K562 (cell line): ENCODE results near the gene SH3TC1. TPM values are rescaled to one million over a fixed set of nuclear protein-coding genes. Genes with fewer than 3 reads are reported as not detected.
A peak's percentile ranks its signal among the peaks of the same experiment; 100 is the strongest.

ENCODE experiments used
- ATAC-seq: fragments of 200-7000 bp; cut with Tn5 transposase; 3 replicates; pipeline ENCODE4 v1.9.1; 2020; ENCODE audit warnings: moderate library complexity
- BruUV-seq: library from RNA; stranded (reverse); fragments of 400-500 nt; replicated peaks from 2 replicates; lab custom pipeline; 2021; lab: Mats Ljungman, UMichigan
- CTCF ChIA-PET: fragments of 300-600 bp; formaldehyde crosslinking; extraction: SDS; loops from one replicate; lab custom pipeline; 2021; ENCODE audit warnings: low intra/inter-chr PET ratio; lab: Yijun Ruan, JAX
- POLR2A ChIA-PET: fragments of 300-600, 350-650 bp; sonication (Branson Sonifier 250); formaldehyde crosslinking; extraction: SDS; loops from one replicate; lab custom pipeline; 2021; ENCODE audit warnings: antibody characterized with exemption, inconsistent platforms; lab: Yijun Ruan, JAX
- DNase-seq, 4 experiments: peaks; one replicate each; pipeline versions ENCODE4 v3.0.0 to v3.0.0-alpha.2; 2011 to 2018; ENCODE audit warnings: low spot score in 3 of 4, mixed read lengths in 3 of 4; ENCODE audit errors: extremely low read depth in 1 of 4
- FAIRE-seq: peaks from 2 replicates; lab custom pipeline; 2011; peaks lifted over from hg19 to GRCh38; lab: Jason Lieb, UNC
- H2AFZ ChIP-seq: 2 replicates; pipeline ENCODE4 v1.6.0; 2011; ENCODE audit warnings: low read depth, low read length, control low read depth, inconsistent platforms
- H3K27ac ChIP-seq: fragments of 200-600 bp; 3 replicates; pipeline ENCODE4 v1.8.0; 2011; ENCODE audit warnings: low read depth, mild to moderate bottlenecking, control low read depth, inconsistent platforms, low read length, moderate library complexity, mixed read lengths; ENCODE audit errors: extremely low read depth
- H3K27me3 ChIP-seq, 2 experiments: fragments of 300-600 bp in 1 of 2; 2 replicates in 1 of 2; 3 replicates in 1 of 2; pipeline versions ENCODE4 v1.6.0 to v1.8.0; 2011; ENCODE audit warnings: inconsistent platforms in 2 of 2, low read length in 2 of 2, mild to moderate bottlenecking in 1 of 2, mixed read lengths in 1 of 2, moderate library complexity in 1 of 2; ENCODE audit not compliant: control insufficient read depth in 2 of 2, insufficient read depth in 2 of 2
- H3K36me3 ChIP-seq: fragments of 300-600 bp; 3 replicates; pipeline ENCODE4 v1.8.0; 2011; ENCODE audit warnings: mild to moderate bottlenecking, low read length, inconsistent platforms; ENCODE audit not compliant: control insufficient read depth, insufficient read depth
- H3K4me1 ChIP-seq, 2 experiments: fragments of 200-600 bp in 1 of 2; replicated peaks in 1 of 2; 2 replicates in 1 of 2; 3 replicates in 1 of 2; pipeline versions ENCODE4 v1.5.1 to v1.8.0; 2011; ENCODE audit warnings: inconsistent platforms in 2 of 2, low read length in 2 of 2, mild to moderate bottlenecking in 1 of 2, mixed read lengths in 1 of 2, moderate library complexity in 1 of 2; ENCODE audit not compliant: control insufficient read depth in 2 of 2, insufficient read depth in 2 of 2
- H3K4me2 ChIP-seq: 2 replicates; pipeline ENCODE4 v1.6.1; 2011; ENCODE audit warnings: low read length, control low read depth, inconsistent platforms, mixed read lengths; ENCODE audit not compliant: insufficient read depth
- H3K4me3 ChIP-seq: fragments of 200-600 bp; sonication (generic), shearing (Covaris generic); 2 replicates; pipeline ENCODE4 v1.5.1; 2016; ENCODE audit warnings: control low read depth, inconsistent platforms
- H3K79me2 ChIP-seq: fragments of 200-600 bp; 3 replicates; pipeline ENCODE4 v1.8.0; 2011; ENCODE audit warnings: low read length, inconsistent platforms; ENCODE audit not compliant: control insufficient read depth, insufficient read depth
- H3K9ac ChIP-seq, 2 experiments: 2 replicates each; pipeline versions ENCODE4 v1.6.0 to v1.6.1; 2011; ENCODE audit warnings: low read depth in 2 of 2, low read length in 2 of 2, control low read depth in 1 of 2, inconsistent platforms in 1 of 2, mild to moderate bottlenecking in 1 of 2, mixed read lengths in 1 of 2; ENCODE audit not compliant: insufficient read depth in 1 of 2
- H3K9me1 ChIP-seq: one replicate; pipeline ENCODE4 v1.6.0; 2011; ENCODE audit warnings: inconsistent platforms, mild to moderate bottlenecking, low read length, moderate library complexity; ENCODE audit not compliant: control insufficient read depth, insufficient read depth
- H3K9me3 ChIP-seq: replicated peaks from 2 replicates; pipeline ENCODE4 v1.5.1; 2011; ENCODE audit warnings: low read depth, low read length, inconsistent platforms; ENCODE audit not compliant: control insufficient read depth, insufficient read depth
- H4K20me1 ChIP-seq: replicated peaks from 2 replicates; pipeline ENCODE4 v1.6.1; 2011; ENCODE audit warnings: low read length, inconsistent platforms, mixed read lengths; ENCODE audit not compliant: control insufficient read depth, insufficient read depth
- C11orf30 ChIP-seq: fragments of 450-650 bp; IDR thresholded peaks from 2 replicates; pipeline ENCODE4 v1.6.1; 2016; ENCODE audit warnings: low read depth, mild to moderate bottlenecking
- POLR2H ChIP-seq: IDR thresholded peaks from 2 replicates; pipeline ENCODE4 v1.6.1; 2016; ENCODE audit warnings: missing genetic modification characterization, low read depth, mild to moderate bottlenecking, control low read depth, missing compliant biosample characterization, moderate library complexity
- SETDB1 ChIP-seq: IDR thresholded peaks from one replicate; pipeline ENCODE4 v1.6.1; 2012; ENCODE audit warnings: low read length, control low read depth, inconsistent platforms
- SMARCB1 ChIP-seq: IDR thresholded peaks from 2 replicates; pipeline ENCODE4 v1.6.1; 2011; ENCODE audit warnings: improper control_type of control experiment, low read depth; ENCODE audit not compliant: insufficient read length
- WGBS: fragments of 100-300 bp; shearing (Covaris generic); methylation state at CpG from one replicate; pipeline ENCODE4 v1.1.6; 2016; ENCODE audit warnings: low coverage, mixed read lengths; ENCODE audit not compliant: insufficient coverage; ENCODE audit errors: missing lambda C conversion rate; 5-methylcytosine and 5-hydroxymethylcytosine counted together
- in situ Hi-C: fragments of 300-500 bp; cut with MboI; formaldehyde crosslinking; loops from 4 replicates; pipeline ENCODE4 v1.15.0; 2018; ENCODE audit warnings: inconsistent platforms, mixed read lengths
- intact Hi-C: fragments of 100-400 bp; cut with micrococcal nuclease; formaldehyde crosslinking; loops from 2 replicates; pipeline ENCODE4 v1.14.2; 2022
- polyA plus RNA-seq, 8 experiments: library from polyadenylated mRNA; depleted of rRNA in 4 of 8; stranded (reverse) in 5 of 8; unstranded in 3 of 8; fragments of >200 nt; fragmentation: Nextera tagmentation in 2 of 8; fragmentation: Illumina TruSeq in 1 of 8; extraction: Ambion mirVana in 2 of 8; extraction: Trizol in 1 of 8; gene quantifications; 2 replicates each; pipeline versions ENCODE4 v1.2.1 to v1.2.3, GENCODE V29; 2011 to 2014; ENCODE audit warnings: inconsistent platforms in 1 of 8, missing spikeins in 1 of 8
- total RNA-seq, 7 experiments: library from RNA; depleted of rRNA in 6 of 7; stranded (reverse); fragments of >200 nt in 6 of 7; fragmentation: Illumina TruSeq in 2 of 7; extraction: Trizol in 2 of 7; gene quantifications; 2 replicates each; pipeline versions ENCODE4 v1.2.1 to v1.2.3, GENCODE V29; 2011 to 2021; ENCODE audit warnings: low replicate concordance in 1 of 7
- TF ChIP-seq, protein P1 (sequence below): sonication (generic); formaldehyde crosslinking; IDR thresholded peaks from 2 replicates; pipeline ENCODE4 v1.8.0; 2022; ENCODE audit warnings: mild to moderate bottlenecking, missing genetic modification reagents
- TF ChIP-seq, protein P2 (sequence below), 2 experiments: fragments of 150-350 bp in 1 of 2; IDR thresholded peaks; 2 replicates each; pipeline ENCODE4 v1.6.1; 2012 to 2016; ENCODE audit warnings: low read depth in 2 of 2, low read length in 2 of 2, mild to moderate bottlenecking in 1 of 2, moderate library complexity in 1 of 2
- TF ChIP-seq, protein P3 (sequence below): fragments of 250-450 bp; sonication (Bioruptor Pico); IDR thresholded peaks from 2 replicates; pipeline ENCODE4 v1.4.0; 2020; ENCODE audit warnings: mild to moderate bottlenecking, moderate library complexity, borderline replicate concordance

The SH3TC1 gene
- total and polyA plus RNA-seq, 9 of the 15 experiments (the other 6 are each of a cell fraction or from before 2014, with no cell fraction given) = 0.04 to 2.1 (median 0.48) TPM; not detected in 1

DNA sequence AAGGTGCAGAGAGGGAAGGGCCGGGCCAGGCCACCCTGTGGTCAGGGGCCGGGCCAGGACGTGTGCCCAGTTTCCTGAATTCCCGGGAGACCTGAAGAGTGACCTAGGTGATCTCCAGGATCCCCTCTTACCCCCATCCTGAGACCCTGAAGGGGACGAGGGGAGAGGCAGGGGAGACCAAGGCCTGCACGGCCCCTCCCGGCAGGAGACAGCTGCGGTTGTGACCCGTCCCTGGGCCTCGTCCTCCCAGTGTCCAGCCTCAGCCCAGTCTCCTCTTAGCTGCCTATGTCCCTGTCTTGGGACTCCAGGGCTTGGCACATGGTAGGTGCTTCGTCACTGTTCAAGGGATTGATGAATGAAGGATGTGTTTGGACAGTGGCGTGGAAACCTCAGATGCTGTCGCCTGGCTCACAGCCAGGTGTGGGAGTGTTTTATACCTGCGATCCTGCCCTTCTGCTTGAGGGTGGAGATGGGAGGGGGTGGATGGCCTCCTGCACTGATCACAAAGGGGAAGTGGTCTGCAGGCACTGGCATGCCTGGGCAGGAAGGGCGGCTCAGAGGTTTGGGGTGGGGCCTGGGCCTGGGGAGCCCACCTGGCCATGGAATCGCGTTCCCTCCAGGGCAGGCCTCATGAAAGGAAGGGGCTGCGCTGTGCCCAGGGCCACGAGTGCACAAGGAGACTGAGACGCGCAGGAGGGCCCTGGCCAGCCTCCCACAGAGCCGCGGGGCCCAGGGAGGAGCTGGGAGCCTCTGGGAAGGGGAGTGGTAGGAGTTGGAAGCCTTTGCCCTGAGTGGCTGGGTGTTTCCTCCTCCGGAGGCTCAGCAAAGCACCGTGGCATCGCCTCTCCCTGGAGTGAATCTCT is 6.9 kb downstream of the SH3TC1 start (continued):
- TF ChIP-seq, protein P1, sequence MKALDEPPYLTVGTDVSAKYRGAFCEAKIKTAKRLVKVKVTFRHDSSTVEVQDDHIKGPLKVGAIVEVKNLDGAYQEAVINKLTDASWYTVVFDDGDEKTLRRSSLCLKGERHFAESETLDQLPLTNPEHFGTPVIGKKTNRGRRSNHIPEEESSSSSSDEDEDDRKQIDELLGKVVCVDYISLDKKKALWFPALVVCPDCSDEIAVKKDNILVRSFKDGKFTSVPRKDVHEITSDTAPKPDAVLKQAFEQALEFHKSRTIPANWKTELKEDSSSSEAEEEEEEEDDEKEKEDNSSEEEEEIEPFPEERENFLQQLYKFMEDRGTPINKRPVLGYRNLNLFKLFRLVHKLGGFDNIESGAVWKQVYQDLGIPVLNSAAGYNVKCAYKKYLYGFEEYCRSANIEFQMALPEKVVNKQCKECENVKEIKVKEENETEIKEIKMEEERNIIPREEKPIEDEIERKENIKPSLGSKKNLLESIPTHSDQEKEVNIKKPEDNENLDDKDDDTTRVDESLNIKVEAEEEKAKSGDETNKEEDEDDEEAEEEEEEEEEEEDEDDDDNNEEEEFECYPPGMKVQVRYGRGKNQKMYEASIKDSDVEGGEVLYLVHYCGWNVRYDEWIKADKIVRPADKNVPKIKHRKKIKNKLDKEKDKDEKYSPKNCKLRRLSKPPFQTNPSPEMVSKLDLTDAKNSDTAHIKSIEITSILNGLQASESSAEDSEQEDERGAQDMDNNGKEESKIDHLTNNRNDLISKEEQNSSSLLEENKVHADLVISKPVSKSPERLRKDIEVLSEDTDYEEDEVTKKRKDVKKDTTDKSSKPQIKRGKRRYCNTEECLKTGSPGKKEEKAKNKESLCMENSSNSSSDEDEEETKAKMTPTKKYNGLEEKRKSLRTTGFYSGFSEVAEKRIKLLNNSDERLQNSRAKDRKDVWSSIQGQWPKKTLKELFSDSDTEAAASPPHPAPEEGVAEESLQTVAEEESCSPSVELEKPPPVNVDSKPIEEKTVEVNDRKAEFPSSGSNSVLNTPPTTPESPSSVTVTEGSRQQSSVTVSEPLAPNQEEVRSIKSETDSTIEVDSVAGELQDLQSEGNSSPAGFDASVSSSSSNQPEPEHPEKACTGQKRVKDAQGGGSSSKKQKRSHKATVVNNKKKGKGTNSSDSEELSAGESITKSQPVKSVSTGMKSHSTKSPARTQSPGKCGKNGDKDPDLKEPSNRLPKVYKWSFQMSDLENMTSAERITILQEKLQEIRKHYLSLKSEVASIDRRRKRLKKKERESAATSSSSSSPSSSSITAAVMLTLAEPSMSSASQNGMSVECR (CRISPR knock-in tag) = 0 out of 2 replicates have a peak, but pooled peaks have one; percentile 28

DNA sequence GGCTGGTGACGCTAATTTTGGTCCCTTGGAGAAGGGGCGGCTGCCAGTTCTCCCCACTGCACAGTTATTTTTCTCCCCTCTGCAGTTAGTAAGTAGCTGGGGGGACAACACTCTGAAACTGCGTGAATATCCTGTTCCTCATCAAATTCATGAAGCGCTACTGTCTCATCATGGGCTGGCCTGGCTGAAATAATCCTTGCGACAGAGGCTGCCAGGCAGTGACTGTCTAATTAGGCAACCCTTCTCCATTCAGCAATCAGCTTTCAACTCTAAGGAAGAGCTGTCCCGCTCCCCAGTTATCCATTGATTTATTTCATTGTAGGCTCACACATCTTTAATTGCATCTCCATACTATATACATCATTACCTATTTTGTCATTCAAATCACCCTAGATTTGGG is 8.2 kb downstream of the SH3TC1 start:
- FAIRE-seq (no peak), ATAC-seq (no peak), DNase-seq (no peak)
- in situ Hi-C loops (no loop called here), intact Hi-C loops (no loop called here)
- peaks cover 0 to 17% of the 10 kb centered on the region in 2 experiments; a peak in 2 of 5 replicates for H3K4me1 ChIP-seq
- BruUV-seq = no TSS peak
- no peaks in the 10 kb centered on the region for H3K9me3 ChIP-seq
- ChIA-PET POLR2A (interaction anchor here (0.8 to 2.0 kb wide), 4 partner anchors 8 to 18 kb away, joined by 3 to 8 read pairs (median 4); partner anchors contain the start of gene SH3TC1), CTCF (no interaction called here)
- H3K36me3 ChIP-seq = no peaks in the 10 kb centered on the region
- H3K4me2 ChIP-seq = no peak overlapping the region
- WGBS = 19% methylated on average over 6 of the region's 6 CpGs
- peaks cover 18 to 72% of the 10 kb centered on the region in 2 experiments; a peak in 4 of 5 replicates for H3K27me3 ChIP-seq
- no peaks in the 10 kb centered on the region for H3K79me2 ChIP-seq
- H4K20me1 ChIP-seq = peaks cover 20% of the 10 kb centered on the region
- H3K9ac ChIP-seq = no peak overlapping the region
- H2AFZ ChIP-seq = no peak overlapping the region
- no peaks in the 10 kb centered on the region for H3K9me1 ChIP-seq
- no peak overlapping the region for H3K27ac ChIP-seq
- no peak overlapping the region for H3K4me3 ChIP-seq
- TF ChIP-seq, protein P2, sequence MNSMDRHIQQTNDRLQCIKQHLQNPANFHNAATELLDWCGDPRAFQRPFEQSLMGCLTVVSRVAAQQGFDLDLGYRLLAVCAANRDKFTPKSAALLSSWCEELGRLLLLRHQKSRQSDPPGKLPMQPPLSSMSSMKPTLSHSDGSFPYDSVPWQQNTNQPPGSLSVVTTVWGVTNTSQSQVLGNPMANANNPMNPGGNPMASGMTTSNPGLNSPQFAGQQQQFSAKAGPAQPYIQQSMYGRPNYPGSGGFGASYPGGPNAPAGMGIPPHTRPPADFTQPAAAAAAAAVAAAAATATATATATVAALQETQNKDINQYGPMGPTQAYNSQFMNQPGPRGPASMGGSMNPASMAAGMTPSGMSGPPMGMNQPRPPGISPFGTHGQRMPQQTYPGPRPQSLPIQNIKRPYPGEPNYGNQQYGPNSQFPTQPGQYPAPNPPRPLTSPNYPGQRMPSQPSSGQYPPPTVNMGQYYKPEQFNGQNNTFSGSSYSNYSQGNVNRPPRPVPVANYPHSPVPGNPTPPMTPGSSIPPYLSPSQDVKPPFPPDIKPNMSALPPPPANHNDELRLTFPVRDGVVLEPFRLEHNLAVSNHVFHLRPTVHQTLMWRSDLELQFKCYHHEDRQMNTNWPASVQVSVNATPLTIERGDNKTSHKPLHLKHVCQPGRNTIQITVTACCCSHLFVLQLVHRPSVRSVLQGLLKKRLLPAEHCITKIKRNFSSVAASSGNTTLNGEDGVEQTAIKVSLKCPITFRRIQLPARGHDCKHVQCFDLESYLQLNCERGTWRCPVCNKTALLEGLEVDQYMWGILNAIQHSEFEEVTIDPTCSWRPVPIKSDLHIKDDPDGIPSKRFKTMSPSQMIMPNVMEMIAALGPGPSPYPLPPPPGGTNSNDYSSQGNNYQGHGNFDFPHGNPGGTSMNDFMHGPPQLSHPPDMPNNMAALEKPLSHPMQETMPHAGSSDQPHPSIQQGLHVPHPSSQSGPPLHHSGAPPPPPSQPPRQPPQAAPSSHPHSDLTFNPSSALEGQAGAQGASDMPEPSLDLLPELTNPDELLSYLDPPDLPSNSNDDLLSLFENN (IDR thresholded peaks at IDR 0.05; ENCODE audit: low read depth in 2 of 2, low read length in 2 of 2) = no peak
- no peak for TF ChIP-seq SMARCB1
- TF ChIP-seq, protein P3, sequence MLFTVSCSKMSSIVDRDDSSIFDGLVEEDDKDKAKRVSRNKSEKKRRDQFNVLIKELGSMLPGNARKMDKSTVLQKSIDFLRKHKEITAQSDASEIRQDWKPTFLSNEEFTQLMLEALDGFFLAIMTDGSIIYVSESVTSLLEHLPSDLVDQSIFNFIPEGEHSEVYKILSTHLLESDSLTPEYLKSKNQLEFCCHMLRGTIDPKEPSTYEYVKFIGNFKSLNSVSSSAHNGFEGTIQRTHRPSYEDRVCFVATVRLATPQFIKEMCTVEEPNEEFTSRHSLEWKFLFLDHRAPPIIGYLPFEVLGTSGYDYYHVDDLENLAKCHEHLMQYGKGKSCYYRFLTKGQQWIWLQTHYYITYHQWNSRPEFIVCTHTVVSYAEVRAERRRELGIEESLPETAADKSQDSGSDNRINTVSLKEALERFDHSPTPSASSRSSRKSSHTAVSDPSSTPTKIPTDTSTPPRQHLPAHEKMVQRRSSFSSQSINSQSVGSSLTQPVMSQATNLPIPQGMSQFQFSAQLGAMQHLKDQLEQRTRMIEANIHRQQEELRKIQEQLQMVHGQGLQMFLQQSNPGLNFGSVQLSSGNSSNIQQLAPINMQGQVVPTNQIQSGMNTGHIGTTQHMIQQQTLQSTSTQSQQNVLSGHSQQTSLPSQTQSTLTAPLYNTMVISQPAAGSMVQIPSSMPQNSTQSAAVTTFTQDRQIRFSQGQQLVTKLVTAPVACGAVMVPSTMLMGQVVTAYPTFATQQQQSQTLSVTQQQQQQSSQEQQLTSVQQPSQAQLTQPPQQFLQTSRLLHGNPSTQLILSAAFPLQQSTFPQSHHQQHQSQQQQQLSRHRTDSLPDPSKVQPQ (CRISPR knock-in tag) = no peak
- no peak for TF ChIP-seq POLR2H
- TF ChIP-seq SETDB1 = no peak
- no peak for TF ChIP-seq C11orf30
